CD4-positive, alpha-beta T cell treated with Interleukin-21 for 1 hour (primary cell): ENCODE data around the gene IPP.
"Not testable (repeated sequence)": the region's sequence is repeated elsewhere in the genome, so short reads cannot be mapped to it uniquely, and the experiment has no call there.

ENCODE experiments used
- DNase-seq: peaks from one replicate; pipeline ENCODE4 v3.0.0-alpha.2; 2020

Gene IPP

GRCh38 chr1:45679123-45679522 is 71.3 kb downstream of the IPP start:
- DNase-seq = no peak

- no peak for DNase-seq
These were observed 72.0 kb downstream of the IPP start for GRCh38 chr1:45678489-45678888.

- no peak for DNase-seq
These were observed 72.7 kb downstream of the IPP start for GRCh38 chr1:45677751-45678245.

- DNase-seq = not testable (repeated sequence)
These were observed 73.9 kb downstream of the IPP start for GRCh38 chr1:45676553-45676952.

- no peak for DNase-seq
These were observed 76.0 kb downstream of the IPP start for GRCh38 chr1:45674478-45674877.

- DNase-seq = no peak
These were observed 76.5 kb downstream of the IPP start for GRCh38 chr1:45673956-45674355.

- no peak for DNase-seq
These were observed 80.4 kb downstream of the IPP start for GRCh38 chr1:45669859-45670655.

GRCh38 chr1:45669379-45669778 is 81.1 kb downstream of the IPP start:
- no peak for DNase-seq

- no peak for DNase-seq
These were observed 81.9 kb downstream of the IPP start for GRCh38 chr1:45668526-45668925.

GRCh38 chr1:45667321-45668111 is 82.9 kb downstream of the IPP start:
- no peak for DNase-seq

- no peak for DNase-seq
These were observed 83.6 kb downstream of the IPP start for GRCh38 chr1:45666836-45667235.

- DNase-seq = no peak
These were observed 90.1 kb downstream of the IPP start for GRCh38 chr1:45660336-45660735.

- DNase-seq = no peak
These were observed 91.2 kb downstream of the IPP start for GRCh38 chr1:45659222-45659621.

GRCh38 chr1:45658171-45658570 is 92.3 kb downstream of the IPP start:
- DNase-seq = no peak

- DNase-seq = no peak
These were observed 93.8 kb downstream of the IPP start for GRCh38 chr1:45656573-45657226.

GRCh38 chr1:45654540-45655280 is 95.7 kb downstream of the IPP start:
- DNase-seq = no peak
